Pancreas (tissue), 10 donors: ENCODE data around the gene SYCE1L. TPM values are rescaled to one million over a fixed set of nuclear protein-coding genes. Genes with fewer than 3 reads are reported as not detected.
"Not testable (repeated sequence)": the region's sequence is repeated elsewhere in the genome, so short reads cannot be mapped to it uniquely, and the experiment has no call there.

Experiments
- ATAC-seq, 4 donors: fragments of 200-7000 bp; cut with Tn5 transposase; one replicate each; pipeline versions ENCODE4 v1.8.0 to v1.9.1; 2020; ENCODE audit warnings: mild to moderate bottlenecking in 4 of 4, moderate library complexity in 4 of 4
- DNase-seq, 6 donors: peaks; one replicate each; pipeline ENCODE4 v3.0.0-alpha.2; 2020
- FAIRE-seq: peaks from 2 replicates; lab custom pipeline; 2012; peaks lifted over from hg19 to GRCh38; lab: Jason Lieb, UNC
- H3K27ac ChIP-seq, 4 donors: fragments of 200-600 bp; sonication (generic); 1 replicate in 3 of 4; 2 replicates in 1 of 4; pipeline versions ENCODE4 v1.5.0 to v1.8.0; 2020
- H3K27me3 ChIP-seq, 4 donors: fragments of 200-600 bp; one replicate each; pipeline ENCODE4 v1.8.0; 2021
- H3K36me3 ChIP-seq, 3 donors: fragments of 200-600 bp; sonication (generic) in 1 of 3; one replicate each; pipeline versions ENCODE4 v1.5.0 to v1.8.0; 2020 to 2021
- H3K4me1 ChIP-seq, 3 donors: fragments of 200-600 bp; one replicate each; pipeline ENCODE4 v1.8.0; 2021
- H3K4me3 ChIP-seq, 4 donors: fragments of 200-600 bp; sonication (generic) in 2 of 4; one replicate each; pipeline versions ENCODE4 v1.5.0 to v1.8.0; 2020 to 2021
- H3K9me3 ChIP-seq, 4 donors: fragments of 200-600 bp; one replicate each; pipeline ENCODE4 v1.8.0; 2021
- WGBS, 2 donors: extraction: QIAGEN DNeasy Blood & Tissue Kit; methylation state at CpG; one replicate each; pipeline ENCODE4 v1.1.7; 2013; 5-methylcytosine and 5-hydroxymethylcytosine counted together
- intact Hi-C, 3 donors: fragments of 100-400 bp; cut with DNase I; formaldehyde crosslinking; loops; one replicate each; pipeline versions ENCODE4 v1.11.1 to v1.14.2; 2022
- polyA plus RNA-seq, 2 donors: library from polyadenylated mRNA; stranded (reverse); fragments of 200-250 nt; gene quantifications; one replicate each; pipeline ENCODE4 v1.2.3, GENCODE V29; 2013
- total RNA-seq, 6 donors: library from RNA; stranded (reverse); fragmentation: NEBNext Ultra II Directional in 4 of 6; extraction: Animal tissue kit (Norgen Biotek cat#: 25700) in 4 of 6; gene quantifications; one replicate each; pipeline versions ENCODE4 v1.2.1 to v1.2.4, GENCODE V29; 2021 to 2023
- TF ChIP-seq, protein P1 (sequence below), 4 donors: fragments of 200-600 bp; sonication (generic) in 3 of 4; IDR thresholded peaks; one replicate each; pipeline versions ENCODE4 v1.5.0 to v1.8.0; 2021; ENCODE audit warnings: antibody characterized with exemption in 4 of 4
- donor health status: healthy with polysubstance abuse.
- donor health status: DM: no; HTN: no; CAD: no; lungs with moderate emphysema.
- donor health status: DM: no; HTN: no; CAD: no.
- donor health status: control.
- donor health status: control.
- donor health status: Bipolar disorder and iron deficiency.
- donor health status: DM: yes; HTN: yes; CAD: no.
- donor health status: DM: no; HTN: no; CAD: no.
- donor health status: DM: no; HTN: no; CAD: no.
- donor health status: DM: yes; HTN: yes; CAD: no.

The SYCE1L gene
- total and polyA plus RNA-seq, 8 donors: 0.52 to 8.2 (median 3.2) TPM

DNA sequence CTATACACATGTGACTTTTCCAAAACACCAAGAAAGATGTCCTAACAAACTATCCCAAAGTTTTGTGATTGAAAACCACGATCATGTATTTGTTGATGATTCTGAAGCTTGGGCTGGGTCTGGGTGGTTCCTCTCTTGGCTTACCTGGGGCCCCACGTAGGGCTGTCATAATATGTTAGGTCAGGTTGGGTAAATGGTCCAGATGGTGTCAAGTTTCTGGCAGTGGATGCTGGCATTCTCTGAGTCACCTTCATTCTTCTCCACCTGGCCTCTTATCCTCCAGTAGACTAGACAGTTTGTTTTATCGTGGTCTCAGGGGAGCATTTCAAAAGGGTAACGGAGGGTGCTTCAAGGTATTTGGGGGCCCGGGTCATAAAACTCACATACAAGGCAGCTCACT is 39.4 kb downstream of the SYCE1L start:
- Histone ChIP-seq H3K9me3 (no peaks in the 10 kb centered on the region), H3K4me3 (no peak overlapping the region), H3K36me3 (no peaks in the 10 kb centered on the region), H3K27ac (no peak overlapping the region), H3K4me1 (no peaks in the 10 kb centered on the region), H3K27me3 (peaks cover 0 to 8% (median 0%) of the 10 kb centered on the region in 4 donors)
- DNase-seq (no peak), ATAC-seq (no peak), FAIRE-seq (no peak)
- whole genome bisulfite sequencing, 2 donors: 51 to 68% methylated on average over 5 of the region's 5 CpGs
- intact Hi-C loops: loop anchor here in 2 of 3 donors (5.0 kb wide), 1 partner anchor 344 kb away; no protein-coding TSS in a partner anchor
- TF ChIP-seq, protein P1, sequence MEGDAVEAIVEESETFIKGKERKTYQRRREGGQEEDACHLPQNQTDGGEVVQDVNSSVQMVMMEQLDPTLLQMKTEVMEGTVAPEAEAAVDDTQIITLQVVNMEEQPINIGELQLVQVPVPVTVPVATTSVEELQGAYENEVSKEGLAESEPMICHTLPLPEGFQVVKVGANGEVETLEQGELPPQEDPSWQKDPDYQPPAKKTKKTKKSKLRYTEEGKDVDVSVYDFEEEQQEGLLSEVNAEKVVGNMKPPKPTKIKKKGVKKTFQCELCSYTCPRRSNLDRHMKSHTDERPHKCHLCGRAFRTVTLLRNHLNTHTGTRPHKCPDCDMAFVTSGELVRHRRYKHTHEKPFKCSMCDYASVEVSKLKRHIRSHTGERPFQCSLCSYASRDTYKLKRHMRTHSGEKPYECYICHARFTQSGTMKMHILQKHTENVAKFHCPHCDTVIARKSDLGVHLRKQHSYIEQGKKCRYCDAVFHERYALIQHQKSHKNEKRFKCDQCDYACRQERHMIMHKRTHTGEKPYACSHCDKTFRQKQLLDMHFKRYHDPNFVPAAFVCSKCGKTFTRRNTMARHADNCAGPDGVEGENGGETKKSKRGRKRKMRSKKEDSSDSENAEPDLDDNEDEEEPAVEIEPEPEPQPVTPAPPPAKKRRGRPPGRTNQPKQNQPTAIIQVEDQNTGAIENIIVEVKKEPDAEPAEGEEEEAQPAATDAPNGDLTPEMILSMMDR (IDR thresholded peaks at IDR 0.05): no peak

DNA sequence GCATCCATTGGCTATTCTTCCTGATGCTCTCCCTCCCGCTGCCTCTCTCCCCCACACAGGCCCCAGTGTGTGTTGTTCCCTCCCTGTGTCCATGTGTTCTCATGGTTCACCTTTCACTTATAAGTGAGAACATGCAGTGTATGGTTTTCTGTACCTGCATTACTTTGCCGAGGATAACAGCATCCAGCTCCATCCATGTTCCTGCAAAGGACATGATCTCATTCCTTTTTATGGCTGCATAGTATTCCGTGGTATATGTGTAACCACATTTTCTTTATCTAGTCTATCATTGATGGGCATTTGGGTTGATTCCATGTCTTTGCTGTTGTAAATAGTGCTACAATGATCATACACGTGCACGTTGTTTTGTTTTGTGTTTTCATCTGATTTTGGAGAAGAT is 43.3 kb downstream of the SYCE1L start:
- H3K4me1 ChIP-seq, DNase-seq, FAIRE-seq, H3K4me3 ChIP-seq, H3K9me3 ChIP-seq, H3K36me3 ChIP-seq, intact Hi-C loops, H3K27ac ChIP-seq, ATAC-seq, H3K27me3 ChIP-seq: not testable (repeated sequence)
- WGBS, 2 donors: 77 to 88% methylated on average over 5 of the region's 5 CpGs

DNA sequence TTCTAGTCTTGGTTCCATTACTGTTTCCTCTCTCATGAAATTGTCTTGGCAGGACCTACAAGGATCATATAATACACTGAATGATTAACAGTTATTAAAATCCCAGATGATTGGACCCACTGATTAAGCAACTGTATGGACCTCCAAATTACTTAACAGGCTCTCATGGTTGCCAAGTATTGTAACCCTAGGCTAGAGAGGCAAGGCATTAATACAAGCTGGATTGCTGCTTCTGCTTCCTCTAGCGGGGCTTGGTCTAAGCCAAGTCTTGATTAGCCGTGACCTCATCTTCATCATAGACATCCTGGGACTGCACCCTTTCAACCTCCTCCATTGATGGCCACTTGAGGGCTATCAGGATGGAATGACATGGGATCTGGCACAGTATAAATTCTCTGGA is 46.9 kb downstream of the SYCE1L start:
- TF ChIP-seq, protein P1 (IDR thresholded peaks at IDR 0.05): no peak
- H3K27ac ChIP-seq: no peak overlapping the region
- DNase-seq (no peak), FAIRE-seq (no peak), ATAC-seq (peak in 1 of 4 donors; percentile 32)
- WGBS, 2 donors: 87 to 96% methylated on average over 2 of the region's 2 CpGs
- intact Hi-C loops: no loop called here
- H3K4me1 ChIP-seq: no peaks in the 10 kb centered on the region
- H3K36me3 ChIP-seq: no peaks in the 10 kb centered on the region
- H3K4me3 ChIP-seq: no peak overlapping the region
- H3K27me3 ChIP-seq: no peaks in the 10 kb centered on the region
- H3K9me3 ChIP-seq: no peaks in the 10 kb centered on the region

DNA sequence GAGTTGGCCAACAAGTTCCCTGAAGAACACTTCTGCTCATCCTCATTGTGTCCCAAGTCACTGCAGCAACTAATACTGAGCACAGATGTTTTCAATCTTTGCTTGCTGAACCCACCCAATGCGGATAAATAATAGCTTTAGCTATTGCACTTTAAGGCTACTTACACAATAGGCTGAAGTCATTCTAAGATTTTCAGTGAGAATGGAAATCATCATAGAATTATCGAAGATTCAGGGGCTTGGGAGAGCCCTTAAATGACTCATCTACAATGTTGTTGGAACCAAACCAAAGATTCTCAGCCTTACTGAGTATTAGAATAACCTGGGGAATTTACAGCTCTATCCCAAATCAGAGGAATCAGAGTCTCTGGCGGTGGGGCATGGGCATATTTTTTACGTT is 51.2 kb downstream of the SYCE1L start:
- ATAC-seq (no peak), FAIRE-seq (no peak), DNase-seq (no peak)
- TF ChIP-seq, protein P1 (IDR thresholded peaks at IDR 0.05): no peak
- Histone ChIP-seq H3K27me3 (peaks cover 0 to 2% (median 0%) of the 10 kb centered on the region in 4 donors), H3K4me1 (no peaks in the 10 kb centered on the region), H3K27ac (no peak overlapping the region), H3K4me3 (no peak overlapping the region), H3K9me3 (no peaks in the 10 kb centered on the region), H3K36me3 (no peaks in the 10 kb centered on the region)
- intact Hi-C loops: no loop called here
- WGBS, 2 donors: 72 to 92% methylated on average over 4 of the region's 4 CpGs

Other genes with a start within 250 kb of the SYCE1L start
- 10 to 100 TPM; 16.7 to 35.9 (median 23.8) TPM for gene MON1B, start 8.2 kb upstream of the SYCE1L start, total RNA-seq
- 10 to 100 TPM; 14.8 to 17.9 TPM for gene MON1B, start 8.2 kb upstream of the SYCE1L start, polyA plus RNA-seq
- under 1 TPM in 5 of 6 donors, not detected in 1; 0.03 to 0.21 (median 0.14) TPM for gene ADAMTS18, start 235.6 kb downstream of the SYCE1L start, total RNA-seq
- gene ADAMTS18, start 235.6 kb downstream of the SYCE1L start, polyA plus RNA-seq: under 1 TPM; 0.08 to 0.52 TPM